Hematopoietic multipotent progenitor cell treated with erythropoietin and hydrocortisone succinate and interleukin-3 and kit ligand, for 15 days (in vitro differentiated cells): ENCODE measurements around the gene TUBB2A.
"Not testable (repeated sequence)": the region's sequence is repeated elsewhere in the genome, so short reads cannot be mapped to it uniquely, and the experiment has no call there.

ENCODE experiments used
- DNase-seq: peaks from one replicate; pipeline ENCODE4 v3.0.0-alpha.2; 2015; ENCODE audit warnings: low spot score

Gene TUBB2A

GRCh38 chr6:3152689-3153088 is 4.7 kb downstream of the TUBB2A start:
- DNase-seq: no peak

GRCh38 chr6:3151691-3152090 is 5.7 kb downstream of the TUBB2A start:
- no peak for DNase-seq

GRCh38 chr6:3147914-3148757 is 9.2 kb downstream of the TUBB2A start:
- DNase-seq: no peak

GRCh38 chr6:3144571-3144970 is 12.8 kb downstream of the TUBB2A start:
- no peak for DNase-seq

DNA sequence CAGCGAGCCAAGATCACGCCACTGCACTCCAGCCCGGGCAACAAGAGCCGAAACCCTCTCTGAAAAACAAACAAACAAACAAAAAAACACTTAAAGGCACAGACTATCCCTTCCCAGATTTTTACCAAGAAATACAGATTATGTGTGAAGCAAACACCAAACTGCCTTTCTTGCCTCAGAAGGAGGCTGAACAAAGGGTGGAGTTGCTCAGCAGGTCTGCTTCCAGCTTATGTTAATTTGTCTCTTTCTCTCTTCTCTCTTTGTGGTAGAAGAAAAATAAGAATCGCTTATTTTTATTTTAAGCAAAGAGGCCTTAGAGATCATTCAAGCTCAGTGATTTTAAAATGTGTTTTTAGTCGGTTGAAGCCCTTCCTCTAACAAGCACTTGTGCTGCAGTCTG is 14.2 kb downstream of the TUBB2A start:
- DNase-seq: no peak

- no peak for DNase-seq
Measured at GRCh38 chr6:3142536-3142935, 14.8 kb downstream of the TUBB2A start.

GRCh38 chr6:3140201-3140600 is 17.1 kb downstream of the TUBB2A start:
- DNase-seq: no peak

GRCh38 chr6:3139090-3139903 is 18.0 kb downstream of the TUBB2A start:
- DNase-seq: no peak

DNA sequence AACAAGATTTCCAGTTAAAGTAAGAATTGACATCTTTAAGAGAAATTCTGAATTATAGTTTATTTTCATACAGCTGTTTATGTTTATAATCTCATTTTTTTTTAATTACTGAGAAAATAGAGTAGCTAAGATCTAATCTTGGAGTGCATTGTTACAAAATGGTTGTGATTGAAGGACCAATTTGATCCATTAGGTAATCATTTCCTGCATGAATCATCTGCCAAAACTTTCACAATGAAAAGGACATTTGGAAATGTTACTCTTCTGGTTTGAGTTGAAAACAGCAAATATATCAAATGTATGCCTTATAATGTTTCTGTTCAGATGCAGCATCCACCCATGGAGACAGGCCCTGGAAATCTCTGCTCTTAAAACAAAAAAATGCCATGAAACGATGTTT is 19.0 kb downstream of the TUBB2A start:
- no peak for DNase-seq

DNA sequence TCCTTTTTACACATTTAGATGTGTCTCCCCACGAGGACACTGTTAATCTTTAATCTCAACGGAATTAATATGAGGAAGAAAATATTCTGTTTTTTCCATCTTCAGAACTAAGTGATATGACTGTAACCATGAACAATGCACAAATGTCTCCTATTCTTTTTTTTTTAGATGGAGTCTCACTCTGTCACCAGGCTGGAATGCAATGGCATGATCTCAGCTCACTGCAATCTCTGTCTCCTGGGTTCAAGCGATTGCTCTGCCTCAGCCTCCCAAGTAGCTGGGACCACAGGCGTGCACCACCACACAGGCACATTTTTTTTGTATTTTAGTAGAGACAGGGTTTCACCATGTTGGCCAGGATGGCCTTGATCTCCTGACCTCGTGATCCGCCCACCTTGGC is 19.5 kb downstream of the TUBB2A start:
- not testable (repeated sequence) for DNase-seq

GRCh38 chr6:3137057-3137777 is 20.1 kb downstream of the TUBB2A start:
- no peak for DNase-seq

GRCh38 chr6:3136292-3137011 is 20.9 kb downstream of the TUBB2A start:
- no peak for DNase-seq

DNA sequence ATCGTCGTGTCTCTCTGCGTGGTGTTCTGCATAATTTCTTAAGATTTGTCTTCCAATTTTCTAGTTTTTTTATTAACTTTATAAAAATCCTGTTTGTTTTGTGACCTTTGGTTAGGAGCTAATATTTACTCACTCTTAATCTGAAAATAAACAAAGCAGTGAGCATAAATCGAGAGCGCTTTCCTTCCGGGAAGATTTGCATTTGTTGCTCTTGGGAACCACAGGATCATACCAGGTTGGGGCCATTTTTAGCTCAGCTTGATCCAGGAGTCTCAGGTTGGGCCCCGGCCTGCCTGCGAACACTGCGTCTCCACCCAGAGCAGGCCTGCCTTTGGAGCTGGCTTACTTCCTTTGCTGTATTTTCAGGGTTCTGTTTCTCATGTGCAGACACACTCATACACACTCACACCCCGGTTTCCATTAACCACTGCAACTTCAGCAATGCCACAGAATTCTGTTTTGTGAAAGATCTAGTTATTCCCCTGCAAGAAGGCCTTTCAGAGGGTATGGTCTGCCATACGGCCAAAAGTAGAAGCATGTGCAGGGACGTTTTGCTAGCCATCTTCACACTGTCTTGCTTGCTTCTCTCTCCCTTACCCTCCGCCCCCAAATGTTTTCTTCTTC is 21.6 kb downstream of the TUBB2A start:
- DNase-seq: no peak

GRCh38 chr6:3133515-3133914 is 23.8 kb downstream of the TUBB2A start:
- no peak for DNase-seq

DNA sequence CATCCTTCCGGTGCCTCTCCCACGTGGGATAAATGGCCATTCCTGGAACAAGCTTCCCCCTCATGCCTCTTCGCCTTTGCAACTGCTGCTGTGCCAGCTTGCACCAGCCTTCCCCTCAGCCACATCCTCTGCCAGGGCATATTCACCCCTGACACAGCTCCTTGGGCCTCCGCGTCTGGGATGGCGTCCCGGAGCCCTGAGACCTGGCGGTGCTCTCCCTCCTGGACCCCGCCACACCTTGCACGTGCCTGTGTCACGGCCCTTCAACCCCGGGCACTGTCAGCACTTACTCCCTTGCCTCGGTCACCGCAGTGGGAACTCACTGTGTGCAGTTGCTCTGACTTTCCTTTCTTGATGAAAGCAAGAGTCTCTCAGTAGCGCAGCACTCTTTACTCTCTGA is 25.6 kb downstream of the TUBB2A start:
- DNase-seq: no peak

- DNase-seq: no peak
Measured at GRCh38 chr6:3128356-3129108, 28.8 kb downstream of the TUBB2A start.

GRCh38 chr6:3125815-3126214 is 31.5 kb downstream of the TUBB2A start:
- no peak for DNase-seq

DNA sequence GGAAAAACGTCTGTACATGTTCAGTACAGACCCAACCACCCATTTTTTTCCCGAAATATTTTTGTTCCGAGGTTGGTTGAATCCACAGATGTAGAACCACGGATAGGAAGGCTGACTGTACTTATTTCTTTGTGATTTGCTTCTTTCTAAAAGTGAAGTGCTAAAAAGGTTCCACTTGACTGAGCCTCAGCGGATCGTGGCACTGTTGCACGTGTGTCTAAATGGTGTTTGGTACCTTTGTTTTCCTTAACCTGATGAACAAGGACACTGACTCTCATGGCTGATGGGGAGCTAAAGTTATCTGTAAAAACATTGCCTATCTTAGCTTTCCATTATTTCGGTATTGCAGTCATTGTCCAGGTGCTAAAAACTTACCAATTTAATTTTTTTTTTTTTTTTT is 32.7 kb downstream of the TUBB2A start:
- no peak for DNase-seq

DNA sequence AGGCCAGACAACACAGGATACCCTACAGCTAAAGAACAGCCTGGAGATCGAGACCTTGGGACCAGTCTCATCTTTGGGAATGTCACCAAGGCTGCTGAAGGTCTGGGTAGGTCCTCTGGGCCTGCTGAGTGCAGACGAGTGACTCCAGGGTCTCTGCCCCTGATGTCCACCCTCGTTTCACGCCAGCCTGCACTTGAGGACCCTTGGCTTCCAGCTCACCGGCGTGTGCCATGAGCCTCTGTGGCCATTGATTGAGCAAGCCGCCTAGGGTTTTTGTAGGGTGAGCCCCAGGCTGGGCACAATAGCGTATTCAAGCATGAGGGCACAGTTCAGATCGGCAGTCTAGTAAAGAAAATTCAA is 34.5 kb downstream of the TUBB2A start:
- no peak for DNase-seq

- no peak for DNase-seq
Measured at GRCh38 chr6:3120765-3121089, 36.6 kb downstream of the TUBB2A start.
